Lower lobe of right lung (tissue), 2 donors: ENCODE measurements around the gene GGTLC2. TPM values are rescaled to one million over a fixed set of nuclear protein-coding genes. Genes with fewer than 3 reads are reported as not detected.
"Not testable (repeated sequence)": the region's sequence is repeated elsewhere in the genome, so short reads cannot be mapped to it uniquely, and the experiment has no call there.

ENCODE experiments used
- ATAC-seq, 2 donors: fragments of 200-7000 bp; cut with Tn5 transposase; one replicate each; pipeline ENCODE4 v1.9.1; 2020 to 2022; ENCODE audit warnings: mild to moderate bottlenecking in 2 of 2, moderate library complexity in 2 of 2
- DNase-seq: peaks from one replicate; pipeline ENCODE4 v3.0.0-alpha.2; 2020
- H3K27ac ChIP-seq: fragments of 200-600 bp; one replicate; pipeline ENCODE4 v1.8.0; 2022
- H3K27me3 ChIP-seq: fragments of 200-600 bp; one replicate; pipeline ENCODE4 v1.8.0; 2022; ENCODE audit warnings: low read depth
- H3K36me3 ChIP-seq: fragments of 200-600 bp; one replicate; pipeline ENCODE4 v1.8.0; 2022; ENCODE audit warnings: mild to moderate bottlenecking
- H3K4me1 ChIP-seq: fragments of 200-600 bp; one replicate; pipeline ENCODE4 v1.8.0; 2022
- H3K4me3 ChIP-seq: fragments of 200-600 bp; one replicate; pipeline ENCODE4 v1.8.0; 2022; ENCODE audit warnings: mild to moderate bottlenecking
- H3K9me3 ChIP-seq: fragments of 200-600 bp; one replicate; pipeline ENCODE4 v1.8.0; 2022
- intact Hi-C: fragments of 100-400 bp; cut with DNase I; formaldehyde crosslinking; loops from one replicate; pipeline ENCODE4 v1.11.0; 2022
- total RNA-seq: library from RNA; stranded (reverse); fragmentation: NEBNext Ultra II Directional; extraction: Animal tissue kit (Norgen Biotek cat#: 25700); gene quantifications from one replicate; pipeline ENCODE4 v1.2.1, GENCODE V29; 2021
- TF ChIP-seq, protein P1 (sequence below): fragments of 200-600 bp; IDR thresholded peaks from one replicate; pipeline ENCODE4 v1.8.0; 2022; ENCODE audit warnings: antibody characterized with exemption, mild to moderate bottlenecking
- donor health status: DM: no; HTN: yes; CAD: no; lungs with severe emphysema.

GGTLC2 gene
- total RNA-seq, 1 donor from 2014 or later: 2.7 TPM

DNA sequence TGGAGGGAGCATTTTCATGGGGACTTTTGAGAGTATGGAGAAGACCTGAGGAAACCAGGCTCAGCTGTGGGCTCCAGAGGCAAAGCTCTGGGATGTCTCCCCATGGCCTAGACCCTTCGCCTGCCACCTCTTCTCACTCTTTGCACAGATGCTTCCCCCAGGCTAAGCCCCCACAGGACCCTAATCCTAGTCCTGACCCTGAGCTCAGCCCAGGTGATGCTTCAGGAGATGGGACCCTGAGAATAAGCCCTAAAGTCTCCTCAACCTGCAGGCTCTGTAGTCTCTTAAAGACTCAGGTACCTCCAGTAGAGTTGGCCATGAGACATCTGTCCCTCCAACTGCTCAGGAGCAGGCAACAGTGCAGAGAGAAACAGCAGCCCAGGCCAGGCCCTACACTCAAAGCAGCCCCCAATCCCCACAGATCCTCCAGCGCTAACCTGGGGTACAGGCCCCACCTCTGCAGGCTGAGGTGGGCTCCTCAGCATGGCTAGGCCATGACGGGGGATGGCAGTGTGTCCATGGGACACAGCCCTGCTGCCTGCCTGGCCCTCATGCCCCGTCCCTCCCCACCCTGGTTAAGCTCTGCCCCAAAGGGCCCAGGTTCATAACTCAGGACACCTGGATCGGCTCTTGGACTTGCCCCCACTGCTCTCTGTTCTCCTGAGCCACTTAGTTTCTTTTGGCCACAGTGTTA, 39.4 kb downstream of the GGTLC2 start:
- no peaks in the 10 kb centered on the region for H3K36me3 ChIP-seq
- no peaks in the 10 kb centered on the region for H3K4me1 ChIP-seq
- no peaks in the 10 kb centered on the region for H3K27me3 ChIP-seq
- intact Hi-C loops: no loop called here
- no peak for DNase-seq
- TF ChIP-seq, protein P1, sequence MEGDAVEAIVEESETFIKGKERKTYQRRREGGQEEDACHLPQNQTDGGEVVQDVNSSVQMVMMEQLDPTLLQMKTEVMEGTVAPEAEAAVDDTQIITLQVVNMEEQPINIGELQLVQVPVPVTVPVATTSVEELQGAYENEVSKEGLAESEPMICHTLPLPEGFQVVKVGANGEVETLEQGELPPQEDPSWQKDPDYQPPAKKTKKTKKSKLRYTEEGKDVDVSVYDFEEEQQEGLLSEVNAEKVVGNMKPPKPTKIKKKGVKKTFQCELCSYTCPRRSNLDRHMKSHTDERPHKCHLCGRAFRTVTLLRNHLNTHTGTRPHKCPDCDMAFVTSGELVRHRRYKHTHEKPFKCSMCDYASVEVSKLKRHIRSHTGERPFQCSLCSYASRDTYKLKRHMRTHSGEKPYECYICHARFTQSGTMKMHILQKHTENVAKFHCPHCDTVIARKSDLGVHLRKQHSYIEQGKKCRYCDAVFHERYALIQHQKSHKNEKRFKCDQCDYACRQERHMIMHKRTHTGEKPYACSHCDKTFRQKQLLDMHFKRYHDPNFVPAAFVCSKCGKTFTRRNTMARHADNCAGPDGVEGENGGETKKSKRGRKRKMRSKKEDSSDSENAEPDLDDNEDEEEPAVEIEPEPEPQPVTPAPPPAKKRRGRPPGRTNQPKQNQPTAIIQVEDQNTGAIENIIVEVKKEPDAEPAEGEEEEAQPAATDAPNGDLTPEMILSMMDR: no peak
- H3K4me3 ChIP-seq: no peak overlapping the region
- no peak overlapping the region for H3K27ac ChIP-seq
- no peaks in the 10 kb centered on the region for H3K9me3 ChIP-seq
- ATAC-seq: no peak

DNA sequence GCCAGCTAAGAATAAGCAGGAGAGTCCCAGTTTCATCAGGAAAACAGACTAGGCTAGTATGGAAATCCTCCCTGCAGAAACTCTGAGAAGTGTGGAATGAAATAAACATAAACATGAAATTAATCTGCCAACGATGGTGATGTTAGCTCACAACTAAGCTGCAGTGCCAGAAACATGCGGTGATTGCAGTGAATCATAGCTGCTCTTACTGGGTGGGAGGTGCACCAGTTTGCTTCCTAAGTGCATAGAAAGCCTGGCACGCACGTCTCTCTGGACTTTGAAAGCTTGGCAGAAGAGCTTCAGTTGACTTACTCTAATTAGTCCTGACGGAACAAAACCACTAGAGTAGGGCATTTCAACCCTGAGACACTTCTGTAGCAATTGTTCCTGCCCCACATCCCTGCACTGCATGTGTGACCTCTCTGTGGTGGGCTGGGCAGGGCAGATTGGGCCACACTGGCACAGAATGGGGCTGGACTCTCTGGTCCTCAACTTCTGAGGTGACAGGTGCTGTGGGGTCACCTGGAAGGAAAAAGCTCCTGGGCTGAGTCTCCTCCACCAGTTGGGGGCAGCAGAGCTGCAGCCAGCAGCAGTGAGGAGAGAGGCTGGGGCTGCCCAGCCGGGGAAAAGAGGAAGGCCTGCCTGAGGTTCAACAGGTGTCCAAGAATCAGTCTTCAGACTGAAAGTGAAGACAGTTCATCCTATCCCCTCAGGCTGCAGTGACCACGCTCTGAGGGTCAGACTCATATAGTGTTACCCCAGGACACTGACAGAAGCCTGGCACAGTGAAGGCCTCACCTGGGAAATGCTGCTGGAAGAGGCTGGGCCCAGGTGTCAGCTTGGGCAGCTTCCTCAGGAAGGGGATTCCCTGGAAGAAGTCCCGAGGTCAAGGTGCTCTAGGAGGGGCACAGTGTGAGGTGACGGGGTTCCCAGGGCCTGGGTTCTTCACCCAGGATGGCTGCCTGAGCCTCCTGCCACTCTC, 40.5 kb downstream of the GGTLC2 start:
- ATAC-seq: peak; percentile 26 to 29
- Histone ChIP-seq H3K27ac (no peak overlapping the region), H3K36me3 (no peaks in the 10 kb centered on the region), H3K4me1 (no peaks in the 10 kb centered on the region), H3K27me3 (no peaks in the 10 kb centered on the region), H3K4me3 (no peak overlapping the region), H3K9me3 (no peaks in the 10 kb centered on the region)
- DNase-seq: no peak
- intact Hi-C loops: no loop called here
- TF ChIP-seq, protein P1: peak; percentile 42

GRCh38 chr22:22685586-22685985, 41.2 kb downstream of the GGTLC2 start:
- intact Hi-C loops: no loop called here
- no peak overlapping the region for H3K4me3 ChIP-seq

DNA sequence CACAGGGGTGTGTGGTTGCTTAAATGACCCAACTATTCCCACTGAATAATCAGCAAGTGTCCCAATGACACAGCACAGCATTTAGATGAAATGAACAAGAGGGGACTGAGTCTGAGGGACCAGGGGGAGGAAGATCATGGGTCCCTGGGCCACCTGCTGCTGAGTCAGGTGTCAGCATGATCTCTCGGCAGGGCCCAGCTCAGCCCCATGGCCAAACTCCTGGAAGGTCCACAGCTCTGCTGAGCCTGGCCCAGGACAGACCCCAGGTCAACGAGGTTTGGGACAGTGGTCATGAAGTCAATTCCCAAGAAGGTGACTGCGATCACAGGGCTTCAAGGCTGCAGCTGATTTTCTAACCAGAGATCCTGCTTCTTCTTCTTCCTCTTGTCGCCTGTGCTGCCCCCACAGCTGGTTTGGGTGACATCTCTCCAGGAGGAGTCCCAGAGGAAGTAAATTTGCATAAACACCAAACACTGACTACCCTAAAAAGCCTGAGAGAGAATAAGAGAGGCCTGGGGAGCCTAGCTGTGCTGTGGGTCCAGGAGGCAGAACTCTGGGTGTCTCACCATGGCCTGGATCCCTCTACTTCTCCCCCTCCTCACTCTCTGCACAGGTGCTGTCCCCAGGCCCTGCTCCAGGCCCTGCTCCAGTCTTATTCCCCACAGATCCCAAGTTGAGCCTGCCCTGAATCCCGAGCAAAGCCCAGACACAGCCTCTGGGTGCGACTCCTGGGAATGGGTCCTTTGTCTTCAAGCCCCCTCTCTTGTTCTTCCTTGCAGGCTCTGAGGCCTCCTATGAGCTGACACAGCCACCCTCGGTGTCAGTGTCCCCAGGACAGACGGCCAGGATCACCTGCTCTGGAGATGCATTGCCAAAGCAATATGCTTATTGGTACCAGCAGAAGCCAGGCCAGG, 42.0 kb downstream of the GGTLC2 start:
- H3K27ac ChIP-seq, ATAC-seq, H3K27me3 ChIP-seq, H3K36me3 ChIP-seq, H3K4me1 ChIP-seq, H3K4me3 ChIP-seq, DNase-seq, intact Hi-C loops, H3K9me3 ChIP-seq: not testable (repeated sequence)

More at GRCh38 chr22:22685586-22685985, 41.2 kb downstream of the GGTLC2 start:
- no peaks in the 10 kb centered on the region for H3K36me3 ChIP-seq
- no peaks in the 10 kb centered on the region for H3K4me1 ChIP-seq
- TF ChIP-seq, protein P1: no peak
- no peaks in the 10 kb centered on the region for H3K27me3 ChIP-seq
- no peak overlapping the region for H3K27ac ChIP-seq
- ATAC-seq (no peak), DNase-seq (no peak)
- no peaks in the 10 kb centered on the region for H3K9me3 ChIP-seq

GRCh38 chr22:22687638-22688500, 43.5 kb downstream of the GGTLC2 start:
- DNase-seq: no peak
- H3K27me3 ChIP-seq: no peaks in the 10 kb centered on the region
- no peaks in the 10 kb centered on the region for H3K4me1 ChIP-seq
- peak; percentile 80 to 81 for ATAC-seq
- H3K4me3 ChIP-seq: no peak overlapping the region
- no peaks in the 10 kb centered on the region for H3K36me3 ChIP-seq
- intact Hi-C loops: no loop called here
- H3K27ac ChIP-seq: no peak overlapping the region
- TF ChIP-seq, protein P1: peak; percentile 74
- no peaks in the 10 kb centered on the region for H3K9me3 ChIP-seq
